ENCODE results near the gene OSBPL2.

DNA sequence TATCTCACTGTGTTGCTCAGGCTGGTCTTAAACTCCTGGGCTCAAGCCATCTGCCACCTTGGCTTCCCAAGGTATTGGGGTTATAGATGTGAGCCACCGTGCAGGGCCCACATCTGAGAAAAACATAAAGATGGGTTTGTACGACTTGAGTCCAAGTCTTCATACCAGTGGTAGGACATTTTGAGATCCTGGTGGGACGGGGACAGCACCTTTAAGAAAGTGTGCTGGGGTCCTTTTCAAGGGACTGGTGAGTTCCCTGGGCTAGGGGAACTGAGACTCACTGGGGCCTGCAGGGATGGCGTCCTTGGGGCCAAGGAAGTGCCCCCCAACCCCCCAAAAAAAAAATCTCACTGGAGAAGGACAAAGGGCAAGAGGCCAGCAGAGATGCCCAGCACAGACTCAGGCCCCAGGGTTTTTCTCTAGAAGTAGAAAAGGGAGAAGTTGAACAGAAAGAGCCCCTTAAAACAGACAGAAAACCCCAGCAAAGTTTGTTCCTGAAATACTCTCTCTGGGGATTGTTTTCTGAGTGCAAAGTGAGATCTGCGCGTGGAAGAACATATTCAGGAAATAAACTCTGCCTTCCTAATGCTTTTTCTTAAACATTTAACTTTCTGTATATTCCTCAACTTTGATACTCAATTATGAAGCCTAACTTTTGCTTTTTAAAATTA, 10.7 kb downstream of the OSBPL2 start:
- TF ChIP-seq POLR2A (IDR thresholded peaks at IDR 0.05): no peak
- TF ChIP-seq CTCF (IDR thresholded peaks at IDR 0.05): no peak
